Measurements from ENCODE around the gene DHRS11. TPM values are rescaled to one million over a fixed set of nuclear protein-coding genes. Genes with fewer than 3 reads are reported as not detected.

The DHRS11 gene
- total and polyA plus RNA-seq, 2 experiments from 2014 or later, result 23.4 to 36.7 TPM

DNA sequence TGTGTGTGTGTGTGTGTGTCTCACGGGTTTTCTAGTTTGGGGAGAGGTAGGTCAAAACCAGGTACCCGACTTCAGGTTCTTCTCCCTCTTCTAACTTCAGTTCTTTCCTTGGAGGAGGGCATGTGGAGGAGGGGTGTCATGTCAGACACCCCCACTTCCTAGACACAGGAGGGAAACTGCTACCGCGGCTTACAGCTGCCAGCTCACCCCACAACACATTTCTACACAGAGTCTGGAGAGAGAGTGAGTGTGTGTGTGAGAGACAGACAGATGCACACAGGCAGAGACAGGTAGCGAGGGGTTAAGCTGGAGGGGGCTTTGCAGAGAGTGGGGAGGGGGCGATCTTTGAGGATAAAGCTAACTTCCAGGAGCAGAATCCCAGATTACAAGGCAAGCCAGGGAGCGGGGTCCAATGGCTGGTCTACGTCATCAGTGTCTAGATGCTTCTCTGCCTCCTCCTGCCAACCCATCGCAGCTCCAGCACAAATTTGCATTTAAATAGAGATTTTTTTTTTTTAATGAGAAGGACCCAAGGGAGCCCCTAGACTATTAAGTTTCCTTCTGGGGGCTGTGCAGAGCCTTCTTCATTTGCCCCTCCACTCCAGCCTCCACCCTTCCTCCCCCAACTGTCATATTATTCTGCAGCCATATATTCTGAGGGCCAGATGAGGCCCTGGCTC lies 58.6 kb downstream of the DHRS11 start (continued):
- TF ChIP-seq CTCF (conservative IDR thresholded peaks at IDR 0.05; ENCODE audit: low read depth in 2 of 2) (no peak), POLR2AphosphoS5 (IDR thresholded peaks at IDR 0.05; ENCODE audit: low read depth) (no peak), ZNF114 (CRISPR knock-in tag; IDR thresholded peaks at IDR 0.05) (no peak), CREB1 (CRISPR knock-in tag; IDR thresholded peaks at IDR 0.05; ENCODE audit: low read depth) (no peak), EZH2 (IDR thresholded peaks at IDR 0.05; ENCODE audit: low read depth, unreplicated experiment) (no peak), STAT1 (IDR thresholded peaks at IDR 0.05; ENCODE audit: unreplicated experiment) (no peak), EZH2phosphoT487 (IDR thresholded peaks at IDR 0.05; ENCODE audit: unreplicated experiment) (no peak)
- TF ChIP-seq, protein P1, sequence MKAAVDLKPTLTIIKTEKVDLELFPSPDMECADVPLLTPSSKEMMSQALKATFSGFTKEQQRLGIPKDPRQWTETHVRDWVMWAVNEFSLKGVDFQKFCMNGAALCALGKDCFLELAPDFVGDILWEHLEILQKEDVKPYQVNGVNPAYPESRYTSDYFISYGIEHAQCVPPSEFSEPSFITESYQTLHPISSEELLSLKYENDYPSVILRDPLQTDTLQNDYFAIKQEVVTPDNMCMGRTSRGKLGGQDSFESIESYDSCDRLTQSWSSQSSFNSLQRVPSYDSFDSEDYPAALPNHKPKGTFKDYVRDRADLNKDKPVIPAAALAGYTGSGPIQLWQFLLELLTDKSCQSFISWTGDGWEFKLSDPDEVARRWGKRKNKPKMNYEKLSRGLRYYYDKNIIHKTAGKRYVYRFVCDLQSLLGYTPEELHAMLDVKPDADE (IDR thresholded peaks at IDR 0.05), result no peak

Other genes with a start within 250 kb of the DHRS11 start
- gene TBC1D3H, start 203.4 kb upstream of the DHRS11 start, total RNA-seq (2014; rRNA removed; shearing (Covaris generic)), result not detected in 2 replicates
- not detected in 2 replicates for gene TBC1D3H, start 203.4 kb upstream of the DHRS11 start, polyA plus RNA-seq (2016; fragmentation: Nextera tagmentation; extraction: Ambion mirVana)
- 50.5 and 81.9 TPM in 2 replicates for gene ZNHIT3, start 105.2 kb upstream of the DHRS11 start, total RNA-seq (2014; rRNA removed; shearing (Covaris generic))
- 128 and 137 TPM in 2 replicates for gene ZNHIT3, start 105.2 kb upstream of the DHRS11 start, polyA plus RNA-seq (2016; fragmentation: Nextera tagmentation; extraction: Ambion mirVana)
- gene MYO19, start 57.0 kb upstream of the DHRS11 start, total RNA-seq (2014; rRNA removed; shearing (Covaris generic)), result 129 and 150 TPM in 2 replicates
- gene MYO19, start 57.0 kb upstream of the DHRS11 start, polyA plus RNA-seq (2016; fragmentation: Nextera tagmentation; extraction: Ambion mirVana), result 34.9 and 37.9 TPM in 2 replicates
- 15.8 and 17.2 TPM in 2 replicates for gene PIGW, start 56.9 kb upstream of the DHRS11 start, total RNA-seq (2014; rRNA removed; shearing (Covaris generic))
- gene PIGW, start 56.9 kb upstream of the DHRS11 start, polyA plus RNA-seq (2016; fragmentation: Nextera tagmentation; extraction: Ambion mirVana), result 5.5 and 8.0 TPM in 2 replicates
- gene GGNBP2, start 47.0 kb upstream of the DHRS11 start, total RNA-seq (2014; rRNA removed; shearing (Covaris generic)), result 37.9 and 41.2 TPM in 2 replicates
- gene GGNBP2, start 47.0 kb upstream of the DHRS11 start, polyA plus RNA-seq (2016; fragmentation: Nextera tagmentation; extraction: Ambion mirVana), result 32.0 and 40.7 TPM in 2 replicates
- gene MRM1, start 9.7 kb downstream of the DHRS11 start, total RNA-seq (2014; rRNA removed; shearing (Covaris generic)), result 20.4 and 22.9 TPM in 2 replicates
- gene MRM1, start 9.7 kb downstream of the DHRS11 start, polyA plus RNA-seq (2016; fragmentation: Nextera tagmentation; extraction: Ambion mirVana), result 7.6 and 8.4 TPM in 2 replicates